Activated naive CD8-positive, alpha-beta T cell treated with anti-CD3 and anti-CD28 coated beads, Interleukin-2, amount 50 U/mL, for 24 hours (primary cell): ENCODE data around the gene ARNT2.
"Not testable (repeated sequence)": the region's sequence is repeated elsewhere in the genome, so short reads cannot be mapped to it uniquely, and the experiment has no call there.

Experiments used
- ATAC-seq: fragments of 150-1000 bp; cut with Tn5 transposase; one replicate; pipeline ENCODE4 v1.10.0; 2021
- DNase-seq: peaks from one replicate; pipeline ENCODE4 v3.0.0; 2021
- H3K27ac Mint-ChIP-seq: one replicate; pipeline ENCODE4 v1.8.0; 2021; ENCODE audit warnings: mild to moderate bottlenecking, mixed read lengths
- H3K27me3 Mint-ChIP-seq: one replicate; pipeline ENCODE4 v1.8.0; 2021; ENCODE audit warnings: mixed read lengths
- H3K36me3 Mint-ChIP-seq: one replicate; pipeline ENCODE4 v1.8.0; 2021; ENCODE audit warnings: low read depth, mixed read lengths
- H3K4me1 Mint-ChIP-seq: one replicate; pipeline ENCODE4 v1.8.0; 2021; ENCODE audit warnings: mixed read lengths
- H3K4me3 Mint-ChIP-seq: one replicate; pipeline ENCODE4 v1.8.0; 2021; ENCODE audit warnings: mild to moderate bottlenecking, moderate library complexity, mixed read lengths
- H3K9me3 Mint-ChIP-seq: one replicate; pipeline ENCODE4 v1.8.0; 2021; ENCODE audit warnings: mixed read lengths

The ARNT2 gene

DNA sequence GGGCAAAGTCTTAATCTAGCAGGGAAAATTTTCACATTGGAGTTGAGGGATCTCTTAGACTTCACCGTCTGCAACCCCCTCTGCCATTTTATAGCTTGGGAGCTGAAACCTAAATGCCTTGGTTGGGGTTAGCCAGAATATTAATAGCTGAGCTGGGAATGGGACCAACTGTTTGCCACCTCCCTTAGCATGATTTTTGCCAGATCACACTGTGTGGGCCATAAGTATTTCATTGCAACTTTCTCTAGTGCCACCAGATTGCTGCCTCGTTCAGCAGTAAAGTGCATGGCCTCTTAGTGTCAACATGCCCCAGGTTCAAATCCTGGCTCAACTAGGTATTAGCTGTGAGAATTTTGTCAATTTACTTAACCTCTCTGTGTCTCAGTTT, 235.0 kb downstream of the ARNT2 start:
- Mint-ChIP-seq H3K4me3 (no peak overlapping the region), H3K4me1 (no peaks in the 10 kb centered on the region), H3K36me3 (no peaks in the 10 kb centered on the region), H3K27me3 (peaks cover 5% of the 10 kb centered on the region), H3K27ac (no peak overlapping the region), H3K9me3 (no peaks in the 10 kb centered on the region)
- DNase-seq = no peak
- no peak for ATAC-seq

DNA sequence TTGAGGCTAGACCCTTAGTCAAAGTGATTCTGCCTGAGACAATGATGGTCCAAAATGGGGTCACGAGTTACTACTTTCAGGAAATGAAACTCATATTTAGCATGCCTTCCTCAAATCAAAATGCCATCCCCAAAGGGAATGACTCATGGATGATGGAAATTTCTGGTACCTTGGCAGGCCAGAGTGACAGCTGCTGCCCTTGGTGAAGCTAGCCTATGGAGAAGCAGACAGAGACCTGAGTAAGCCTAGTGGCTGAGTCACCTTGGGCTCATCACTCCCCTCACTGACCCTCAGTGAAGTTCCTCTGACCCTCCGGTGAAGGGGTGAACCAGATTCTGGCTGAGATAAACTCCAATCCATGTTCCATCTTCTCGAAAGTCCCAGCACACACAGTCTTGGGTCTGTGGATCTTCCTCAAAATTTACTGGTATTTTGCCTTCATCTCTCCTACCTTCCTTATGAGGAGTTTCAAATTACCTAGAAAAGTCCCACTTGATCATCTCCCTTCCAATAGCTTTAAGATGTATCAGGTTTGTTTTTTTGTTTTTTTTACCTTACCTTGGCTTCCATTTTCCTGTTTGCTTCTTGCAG, 236.4 kb downstream of the ARNT2 start:
- no peaks in the 10 kb centered on the region for H3K4me1 Mint-ChIP-seq
- H3K27ac Mint-ChIP-seq = no peak overlapping the region
- peaks cover 8% of the 10 kb centered on the region for H3K27me3 Mint-ChIP-seq
- no peaks in the 10 kb centered on the region for H3K9me3 Mint-ChIP-seq
- H3K4me3 Mint-ChIP-seq = no peak overlapping the region
- H3K36me3 Mint-ChIP-seq = no peaks in the 10 kb centered on the region
- no peak for DNase-seq
- no peak for ATAC-seq

DNA sequence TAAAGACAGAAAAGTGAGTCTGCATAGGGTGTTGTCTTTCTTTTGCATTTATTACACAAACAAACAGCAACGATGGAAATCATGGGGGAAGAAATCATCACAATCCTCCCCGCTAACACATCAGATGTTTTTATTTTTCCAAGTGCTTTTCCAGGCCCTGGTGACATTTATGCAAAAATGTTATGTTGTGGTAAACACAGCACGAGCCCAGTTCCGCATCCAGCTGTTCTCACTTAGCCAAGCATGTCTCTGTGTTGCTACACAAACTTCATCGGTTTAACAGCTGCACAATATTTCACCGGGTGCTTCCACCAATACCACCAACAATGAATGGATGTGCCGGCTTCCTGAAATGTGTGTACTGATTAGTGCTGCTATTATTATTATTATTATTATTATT, 237.2 kb downstream of the ARNT2 start:
- no peak overlapping the region for H3K27ac Mint-ChIP-seq
- H3K27me3 Mint-ChIP-seq = peaks cover 8% of the 10 kb centered on the region
- ATAC-seq = no peak
- H3K4me3 Mint-ChIP-seq = no peak overlapping the region
- peaks cover 3% of the 10 kb centered on the region for H3K9me3 Mint-ChIP-seq
- no peaks in the 10 kb centered on the region for H3K4me1 Mint-ChIP-seq
- no peaks in the 10 kb centered on the region for H3K36me3 Mint-ChIP-seq
- no peak for DNase-seq

DNA sequence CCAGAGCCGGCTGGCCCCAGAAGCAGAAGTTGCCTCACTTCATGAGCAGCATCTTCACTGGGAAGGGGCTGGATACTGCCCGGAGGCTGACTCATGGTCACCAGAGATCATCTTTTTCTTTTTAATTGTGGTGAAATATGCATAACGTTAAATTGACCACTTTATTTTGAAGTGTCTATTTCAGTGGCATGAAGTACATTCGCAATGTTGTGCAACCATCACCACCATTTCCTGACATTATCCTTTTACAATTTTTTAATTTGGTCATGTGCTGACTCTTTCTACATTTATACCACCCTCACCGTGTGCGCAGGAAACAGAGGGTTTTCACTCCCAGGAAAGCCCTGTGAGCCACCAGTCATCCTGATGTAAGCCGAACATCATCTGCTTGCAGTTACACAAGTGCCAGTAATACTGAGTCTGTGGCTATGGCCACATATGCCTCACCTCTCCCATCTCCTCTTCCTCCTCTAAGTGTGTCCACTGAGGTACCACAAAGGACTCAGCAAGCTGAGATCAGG, 239.3 kb downstream of the ARNT2 start:
- no peak overlapping the region for H3K27ac Mint-ChIP-seq
- DNase-seq (no peak), ATAC-seq (no peak)
- no peaks in the 10 kb centered on the region for H3K4me1 Mint-ChIP-seq
- peaks cover 13% of the 10 kb centered on the region for H3K9me3 Mint-ChIP-seq
- no peaks in the 10 kb centered on the region for H3K36me3 Mint-ChIP-seq
- H3K4me3 Mint-ChIP-seq = no peak overlapping the region
- H3K27me3 Mint-ChIP-seq = peaks cover 8% of the 10 kb centered on the region

DNA sequence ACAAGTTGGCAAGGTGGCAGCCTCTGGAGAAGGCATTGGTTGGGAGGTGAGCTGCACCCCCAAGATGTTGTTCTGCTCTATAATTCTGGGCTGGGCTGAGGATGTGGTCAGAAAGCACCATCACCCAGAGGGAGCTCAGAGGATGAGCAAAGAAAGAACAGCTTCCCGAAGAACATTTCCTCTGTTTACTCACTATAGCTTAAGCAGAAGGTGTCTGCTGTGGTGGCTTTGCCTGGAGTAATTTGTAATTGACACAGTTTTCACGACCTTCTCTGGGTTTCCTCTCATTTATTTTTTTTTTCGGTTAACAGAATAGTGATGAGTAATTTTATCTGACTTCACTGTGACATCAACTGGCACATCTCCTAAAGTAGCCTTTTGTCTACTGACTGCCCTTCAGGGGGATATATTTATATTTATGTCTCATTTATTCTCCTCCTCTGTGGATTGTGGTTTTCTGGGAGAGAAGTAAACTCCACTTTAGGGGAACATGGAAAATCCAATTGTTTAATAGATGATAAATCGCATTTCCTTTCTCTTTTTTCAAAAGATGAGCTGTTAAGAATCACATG, 241.4 kb downstream of the ARNT2 start:
- Mint-ChIP-seq H3K4me1 (no peaks in the 10 kb centered on the region), H3K4me3 (no peak overlapping the region), H3K27ac (no peak overlapping the region), H3K9me3 (peaks cover 13% of the 10 kb centered on the region), H3K36me3 (no peaks in the 10 kb centered on the region), H3K27me3 (peaks cover 8% of the 10 kb centered on the region)
- no peak for DNase-seq
- ATAC-seq = no peak

DNA sequence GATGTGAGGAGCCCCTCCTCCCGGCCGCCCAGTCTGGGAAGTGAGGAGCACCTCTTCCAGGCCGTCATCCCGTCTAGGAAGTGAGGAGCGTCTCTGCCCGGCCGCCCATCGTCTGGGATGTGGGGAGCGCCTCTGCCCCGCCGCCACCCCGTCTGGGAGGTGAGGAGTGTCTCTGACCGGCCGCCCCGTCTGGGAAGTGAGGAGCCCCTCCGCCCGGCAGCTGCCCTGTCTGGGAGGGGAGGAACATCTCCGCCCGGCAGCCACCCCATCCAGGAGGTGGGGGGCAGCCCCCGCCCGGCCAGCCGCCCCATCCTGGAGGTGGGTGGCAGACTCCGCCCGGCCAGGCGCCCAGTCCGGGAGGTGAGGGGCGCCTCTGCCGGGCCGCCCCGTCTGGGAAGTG, 243.2 kb downstream of the ARNT2 start:
- H3K36me3 Mint-ChIP-seq, DNase-seq, H3K4me1 Mint-ChIP-seq, H3K4me3 Mint-ChIP-seq, H3K27me3 Mint-ChIP-seq, ATAC-seq, H3K27ac Mint-ChIP-seq: not testable (repeated sequence)
- peaks cover 16% of the 10 kb centered on the region for H3K9me3 Mint-ChIP-seq
